GM21360 (cell line): ENCODE data around the gene UBE2E1.
"Not testable (repeated sequence)": the region's sequence is repeated elsewhere in the genome, so short reads cannot be mapped to it uniquely, and the experiment has no call there.

Experiments used
- ATAC-seq: cut with Tn5 transposase; IDR thresholded peaks from one replicate; pipeline ENCODE4 v1.9.1; 2021; ENCODE audit warnings: mild to moderate bottlenecking, moderate library complexity; ENCODE audit not compliant: unreplicated experiment

UBE2E1 gene

DNA sequence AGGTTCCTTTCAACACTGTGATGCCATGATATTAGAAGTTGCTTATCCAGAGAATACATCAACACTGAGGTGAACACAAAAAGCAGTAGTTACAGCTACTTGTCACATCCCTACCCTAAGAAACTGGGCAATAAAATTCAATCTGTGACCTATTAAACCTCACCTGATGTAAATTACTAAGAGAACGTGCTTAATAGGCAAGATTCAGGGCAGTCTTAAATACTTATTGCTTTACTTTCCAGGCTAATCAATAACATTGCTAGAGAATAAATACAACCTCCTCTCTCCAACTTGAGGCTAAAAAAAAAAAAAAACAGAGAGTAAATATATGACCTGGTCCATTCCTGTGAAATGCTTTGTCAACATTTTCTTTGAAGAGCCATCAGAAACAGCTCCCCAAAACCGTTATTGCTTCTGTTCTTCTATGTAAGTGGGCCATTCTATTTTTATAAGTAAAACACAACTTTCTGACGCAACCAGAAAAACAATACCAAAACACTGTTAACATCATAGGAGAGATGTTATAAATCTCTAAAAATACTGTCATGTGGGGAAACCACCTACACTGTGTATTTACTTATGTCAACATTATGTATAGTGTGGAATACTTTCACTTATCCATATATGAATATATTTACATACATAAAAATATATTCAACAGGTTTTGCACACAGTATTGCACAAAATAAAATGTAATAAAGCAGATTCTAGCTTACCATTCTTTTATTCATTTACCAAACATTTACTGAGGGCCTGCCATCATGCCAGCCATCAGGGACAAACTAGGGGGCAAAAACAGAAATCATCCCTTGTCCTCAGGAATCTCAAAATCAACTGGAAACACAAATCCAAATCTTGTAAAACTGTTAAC is 108.4 kb downstream of the UBE2E1 start:
- ATAC-seq, result peak; percentile 23

GRCh38 chr3:23915537-23916108 is 109.9 kb downstream of the UBE2E1 start:
- no peak for ATAC-seq

DNA sequence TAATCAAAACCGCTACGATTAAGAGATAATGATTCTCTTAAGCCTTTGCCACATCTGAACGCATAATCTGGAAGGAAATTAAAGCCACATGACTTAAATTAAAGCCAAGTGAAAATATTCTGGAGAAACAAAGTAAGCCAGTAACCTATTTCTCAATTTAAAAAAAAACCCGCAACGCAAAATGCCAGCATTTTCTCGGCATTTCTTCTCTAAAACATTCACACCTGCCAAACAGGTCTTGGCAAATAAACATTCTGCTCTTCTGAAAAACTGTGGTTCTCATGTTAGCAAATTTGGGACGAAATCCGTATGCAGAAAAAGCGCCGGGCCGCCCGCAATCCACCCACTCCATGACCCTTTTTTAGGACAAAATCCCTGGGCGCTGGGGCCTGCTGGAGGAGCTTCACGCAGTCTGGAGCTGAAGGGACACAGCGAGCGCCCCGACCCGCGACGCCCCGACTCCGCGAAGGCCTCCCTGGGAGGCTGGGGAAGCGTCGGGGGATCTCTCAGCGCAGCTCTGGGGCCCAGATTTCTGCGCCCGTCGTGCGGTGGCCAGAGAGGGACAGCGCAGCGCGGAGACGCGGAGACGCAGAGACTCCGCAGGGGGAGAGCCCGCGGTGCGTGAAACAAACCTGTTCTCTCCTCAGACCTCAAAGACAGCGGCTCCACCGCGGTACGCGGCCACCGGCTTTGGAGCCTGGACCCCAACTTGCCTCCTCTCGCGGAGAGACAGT is 110.6 kb downstream of the UBE2E1 start:
- ATAC-seq, result peak; percentile 41

DNA sequence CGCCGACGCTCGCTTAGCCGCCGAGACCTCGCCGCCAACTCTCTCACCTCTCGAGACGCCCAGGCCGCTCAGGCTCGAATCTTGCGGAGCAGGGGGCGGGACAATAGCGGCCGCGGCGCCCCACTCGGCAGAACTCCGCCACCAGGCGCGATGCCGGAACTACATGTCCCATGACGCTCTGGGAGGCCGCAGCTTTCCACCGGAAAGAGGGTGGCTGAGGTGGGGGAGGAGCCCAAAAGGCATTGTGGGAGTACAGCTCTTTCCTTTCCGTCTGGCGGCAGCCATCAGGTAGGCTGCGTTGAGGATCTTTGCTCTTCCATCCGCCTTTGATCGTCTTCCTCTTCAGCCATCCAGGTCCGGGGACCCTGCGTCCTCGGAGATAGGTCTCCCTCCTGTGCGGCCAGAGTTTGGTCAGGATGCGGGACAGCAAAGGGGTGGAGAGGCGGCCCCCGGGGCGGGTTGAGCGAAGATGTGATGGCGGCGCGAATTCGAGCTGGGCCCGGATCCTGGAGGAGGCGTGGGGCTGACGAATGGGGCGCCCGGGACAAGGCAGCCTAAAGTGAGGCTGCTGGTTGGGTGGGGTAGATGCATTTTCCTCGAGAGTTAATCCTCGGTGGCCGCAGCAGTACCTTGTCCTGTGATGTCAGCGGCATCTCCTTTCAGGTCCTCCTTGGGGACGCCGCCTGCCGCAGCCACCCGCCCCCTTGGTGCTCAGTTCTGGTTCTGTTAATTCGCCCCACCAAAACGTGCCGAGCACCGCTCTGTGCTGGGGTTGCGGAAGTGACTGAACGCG is 111.3 kb downstream of the UBE2E1 start, which contains the start of the genes NKIRAS1 and RPL15:
Gene NKIRAS1 (minus strand): TSS at position 105 of the 793 bp plus-strand sequence. CDS start 6,086 bp downstream, outside the sequence.
Gene RPL15 (plus strand): TSS at position 247 of the 793 bp plus-strand sequence. CDS start 728 bp downstream, outside the sequence.
- peak; percentile 91 for ATAC-seq

- not testable (repeated sequence) for ATAC-seq
These were observed 112.0 kb downstream of the UBE2E1 start for GRCh38 chr3:23917679-23918303.

DNA sequence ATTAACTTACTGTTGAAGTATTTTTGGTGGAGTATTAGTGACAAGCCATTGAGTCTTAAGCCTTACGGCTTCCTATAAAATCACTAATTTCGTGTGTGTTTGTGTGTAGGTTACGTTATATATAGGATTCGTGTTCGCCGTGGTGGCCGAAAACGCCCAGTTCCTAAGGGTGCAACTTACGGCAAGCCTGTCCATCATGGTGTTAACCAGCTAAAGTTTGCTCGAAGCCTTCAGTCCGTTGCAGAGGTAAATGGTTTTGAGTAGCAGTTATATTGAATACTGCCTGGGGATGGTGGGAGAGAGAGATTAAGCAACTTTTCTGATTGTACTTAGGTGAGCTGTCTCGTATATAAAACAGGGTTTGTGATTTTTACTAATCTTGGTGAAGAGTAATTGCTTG is 112.6 kb downstream of the UBE2E1 start:
- ATAC-seq, result not testable (repeated sequence)

- ATAC-seq, result no peak
These were observed 113.9 kb downstream of the UBE2E1 start for GRCh38 chr3:23919628-23920027.

- no peak for ATAC-seq
These were observed 114.4 kb downstream of the UBE2E1 start for GRCh38 chr3:23920151-23920655.

GRCh38 chr3:23921052-23921511 is 115.3 kb downstream of the UBE2E1 start:
- no peak for ATAC-seq

- ATAC-seq, result no peak
These were observed 118.0 kb downstream of the UBE2E1 start for GRCh38 chr3:23923786-23924185.

GRCh38 chr3:23926246-23926645 is 120.5 kb downstream of the UBE2E1 start:
- no peak for ATAC-seq

DNA sequence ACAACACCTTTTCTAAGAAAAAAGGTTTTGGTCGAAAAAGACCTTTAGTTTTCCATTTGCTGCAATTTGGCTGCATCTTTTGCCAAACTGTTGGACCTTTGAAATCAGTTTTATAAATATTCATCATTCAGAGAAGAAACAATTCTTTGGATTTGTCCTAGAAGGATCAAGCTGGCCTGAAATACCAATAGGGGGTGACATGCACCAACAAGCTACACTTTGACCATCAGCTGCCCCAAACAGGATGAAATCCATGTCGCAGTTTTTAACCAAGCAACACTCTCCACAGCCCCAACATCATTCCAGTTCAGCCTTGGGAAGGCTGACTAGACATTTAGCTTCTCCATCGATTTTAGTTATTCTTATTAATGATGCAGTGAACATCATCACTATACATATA is 121.0 kb downstream of the UBE2E1 start:
- no peak for ATAC-seq

GRCh38 chr3:23928524-23928923 is 122.8 kb downstream of the UBE2E1 start:
- no peak for ATAC-seq

DNA sequence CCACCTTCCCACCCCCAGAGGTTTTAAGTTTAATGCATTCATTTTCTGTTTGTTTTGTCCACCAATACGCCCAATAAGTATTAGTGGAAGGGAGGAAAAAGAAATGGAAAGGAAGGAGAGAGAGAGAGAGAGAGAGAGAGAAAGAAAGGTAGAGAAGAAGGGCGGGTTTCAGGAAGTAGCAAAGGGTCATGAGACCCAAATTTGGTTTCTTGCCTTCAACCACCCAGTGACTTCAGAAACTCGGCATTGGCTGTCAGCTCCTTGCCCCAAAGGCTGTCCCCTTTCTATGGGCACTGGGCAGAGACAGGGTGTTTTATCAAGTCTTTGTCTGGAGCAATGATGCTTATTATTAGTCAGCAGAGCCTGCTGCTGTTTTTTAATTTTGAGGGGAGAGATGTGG is 125.8 kb downstream of the UBE2E1 start:
- no peak for ATAC-seq

DNA sequence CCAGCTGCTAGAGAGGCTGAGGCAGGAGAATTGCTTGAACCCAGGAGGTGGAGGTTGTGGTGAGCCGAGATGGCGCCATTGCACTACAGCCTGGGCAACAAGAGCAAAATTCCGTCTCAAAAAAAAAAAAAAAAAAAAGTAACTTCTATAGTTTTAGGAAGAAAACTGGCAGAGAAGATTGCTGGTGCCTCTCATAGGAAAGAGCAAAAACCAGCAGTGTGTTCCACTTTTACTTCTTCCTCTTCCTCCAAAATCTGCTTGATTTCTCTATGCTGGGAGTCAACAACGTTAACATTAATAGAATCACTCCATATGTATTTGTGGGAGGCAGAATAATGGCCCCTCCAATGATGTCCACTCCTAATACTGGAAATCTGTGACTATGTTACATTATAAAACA is 126.8 kb downstream of the UBE2E1 start:
- no peak for ATAC-seq

DNA sequence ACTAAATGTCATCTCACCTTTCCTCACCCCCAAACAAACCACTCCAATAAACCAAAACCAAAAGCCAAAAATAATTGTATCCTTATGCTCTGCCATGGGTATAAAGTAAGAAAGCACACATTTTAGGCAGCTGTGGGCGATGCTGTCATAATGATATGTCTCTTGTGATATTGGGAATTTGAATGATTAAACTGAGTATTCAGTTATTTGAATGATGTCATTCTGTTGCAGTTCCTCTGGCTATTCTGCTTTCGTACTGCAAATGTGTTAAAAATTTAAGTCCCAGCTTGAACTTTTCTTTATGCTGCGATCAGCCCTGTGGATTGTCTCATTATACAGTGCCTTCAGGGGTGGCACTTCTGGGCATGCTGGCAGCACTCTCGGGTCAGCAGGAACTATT is 128.5 kb downstream of the UBE2E1 start:
- ATAC-seq, result no peak

DNA sequence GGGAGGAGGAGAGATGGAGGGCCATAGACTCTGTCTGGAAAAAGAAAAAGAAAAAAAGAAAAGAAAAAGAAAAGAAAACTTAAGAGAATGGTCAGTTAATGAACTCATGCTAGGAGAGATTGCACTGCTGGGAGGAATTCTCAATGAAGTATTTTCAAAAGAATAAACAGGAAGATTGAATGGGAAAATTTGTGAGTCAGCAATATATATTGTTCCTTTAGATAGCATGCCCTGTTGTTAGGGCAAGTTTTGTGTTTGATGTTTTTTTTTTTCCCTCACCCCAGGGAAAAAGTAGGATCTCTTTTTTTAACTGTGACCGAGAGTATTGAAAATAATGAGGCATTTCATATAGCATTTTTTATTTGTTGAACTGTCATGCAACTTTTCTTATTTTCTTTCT is 131.5 kb downstream of the UBE2E1 start:
- no peak for ATAC-seq

DNA sequence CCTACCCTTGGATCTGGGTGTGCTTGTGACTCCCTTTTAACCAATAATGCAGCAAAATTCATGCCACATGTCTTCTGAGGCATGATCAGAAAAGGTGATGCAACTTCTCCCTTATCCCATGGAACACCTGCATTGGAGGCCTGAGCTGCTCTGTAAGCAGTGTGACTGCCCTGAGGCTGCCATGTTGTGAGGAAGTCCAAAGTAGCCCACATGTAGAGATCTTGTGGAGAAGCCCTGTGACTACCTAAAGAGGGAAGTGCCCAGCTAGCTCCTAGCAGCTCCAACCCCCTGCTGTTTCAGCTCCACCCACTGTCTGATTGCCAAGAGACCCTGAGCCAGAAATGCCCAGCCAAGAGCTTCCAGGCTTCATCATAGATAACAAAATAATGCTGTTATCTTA is 132.9 kb downstream of the UBE2E1 start:
- no peak for ATAC-seq

DNA sequence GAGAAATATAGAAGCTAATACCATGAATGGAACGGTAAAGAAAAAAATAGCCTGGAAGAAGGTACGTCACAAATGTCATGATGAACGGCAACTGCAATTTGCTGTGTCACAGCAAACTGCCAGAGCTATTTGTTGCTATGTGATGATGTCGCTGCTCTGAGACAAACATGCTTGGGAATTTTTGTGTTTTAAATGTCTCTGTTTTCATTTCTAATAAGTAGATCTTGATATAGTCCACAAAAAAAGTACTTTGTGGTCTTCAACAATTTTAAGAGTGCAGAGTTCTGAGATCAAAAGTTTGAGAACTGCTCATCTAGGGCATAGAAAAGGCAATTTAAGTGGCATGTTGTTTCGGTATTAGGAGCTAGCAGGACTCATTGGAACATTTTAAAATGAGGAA is 135.0 kb downstream of the UBE2E1 start:
- no peak for ATAC-seq
